GM12874 (cell line): Measurements from ENCODE around the gene PTMS.

Experiments
- TF ChIP-seq, protein P1 (sequence below): IDR thresholded peaks from 2 replicates; pipeline ENCODE4 v1.5.1; 2011; ENCODE audit warnings: low read depth, mild to moderate bottlenecking, control low read depth, low read length, moderate library complexity; ENCODE audit not compliant: insufficient read depth

Gene PTMS

DNA sequence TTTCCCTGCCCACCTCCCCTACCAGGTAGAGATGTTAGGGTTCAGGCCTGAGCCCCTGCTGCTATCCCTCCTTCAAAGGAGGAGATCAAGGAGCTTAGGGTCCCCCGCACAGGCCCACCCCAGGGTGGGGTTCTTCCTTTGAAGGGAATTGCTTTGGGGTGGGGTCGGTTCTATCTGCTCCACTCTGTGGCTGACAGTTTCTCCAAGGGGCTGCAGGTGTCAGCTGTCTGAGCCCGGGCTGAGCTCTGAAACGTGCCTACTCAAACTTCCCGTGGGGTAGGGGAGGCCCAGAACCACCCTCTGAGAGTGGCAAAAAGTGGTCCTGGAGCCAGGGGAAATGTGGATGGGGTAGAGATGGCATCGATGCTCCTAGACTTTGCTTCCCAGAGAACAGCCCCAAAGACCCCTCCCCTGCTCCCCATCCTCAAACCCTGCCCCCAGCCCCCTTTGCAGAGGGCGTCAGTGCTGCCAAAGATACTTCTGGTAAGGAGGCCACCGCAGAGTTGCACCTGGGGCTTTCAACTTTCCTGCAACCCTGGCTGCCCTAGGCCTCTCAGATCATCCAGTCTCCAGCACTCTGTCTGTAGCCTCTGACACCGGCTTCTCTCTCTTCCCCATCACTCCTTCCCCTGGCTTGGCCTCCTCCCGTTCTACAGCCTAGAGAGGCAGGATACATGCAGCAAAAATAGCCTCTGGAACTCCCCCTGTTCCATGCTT is 16.8 kb downstream of the PTMS start:
- TF ChIP-seq, protein P1, sequence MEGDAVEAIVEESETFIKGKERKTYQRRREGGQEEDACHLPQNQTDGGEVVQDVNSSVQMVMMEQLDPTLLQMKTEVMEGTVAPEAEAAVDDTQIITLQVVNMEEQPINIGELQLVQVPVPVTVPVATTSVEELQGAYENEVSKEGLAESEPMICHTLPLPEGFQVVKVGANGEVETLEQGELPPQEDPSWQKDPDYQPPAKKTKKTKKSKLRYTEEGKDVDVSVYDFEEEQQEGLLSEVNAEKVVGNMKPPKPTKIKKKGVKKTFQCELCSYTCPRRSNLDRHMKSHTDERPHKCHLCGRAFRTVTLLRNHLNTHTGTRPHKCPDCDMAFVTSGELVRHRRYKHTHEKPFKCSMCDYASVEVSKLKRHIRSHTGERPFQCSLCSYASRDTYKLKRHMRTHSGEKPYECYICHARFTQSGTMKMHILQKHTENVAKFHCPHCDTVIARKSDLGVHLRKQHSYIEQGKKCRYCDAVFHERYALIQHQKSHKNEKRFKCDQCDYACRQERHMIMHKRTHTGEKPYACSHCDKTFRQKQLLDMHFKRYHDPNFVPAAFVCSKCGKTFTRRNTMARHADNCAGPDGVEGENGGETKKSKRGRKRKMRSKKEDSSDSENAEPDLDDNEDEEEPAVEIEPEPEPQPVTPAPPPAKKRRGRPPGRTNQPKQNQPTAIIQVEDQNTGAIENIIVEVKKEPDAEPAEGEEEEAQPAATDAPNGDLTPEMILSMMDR, result no peak

DNA sequence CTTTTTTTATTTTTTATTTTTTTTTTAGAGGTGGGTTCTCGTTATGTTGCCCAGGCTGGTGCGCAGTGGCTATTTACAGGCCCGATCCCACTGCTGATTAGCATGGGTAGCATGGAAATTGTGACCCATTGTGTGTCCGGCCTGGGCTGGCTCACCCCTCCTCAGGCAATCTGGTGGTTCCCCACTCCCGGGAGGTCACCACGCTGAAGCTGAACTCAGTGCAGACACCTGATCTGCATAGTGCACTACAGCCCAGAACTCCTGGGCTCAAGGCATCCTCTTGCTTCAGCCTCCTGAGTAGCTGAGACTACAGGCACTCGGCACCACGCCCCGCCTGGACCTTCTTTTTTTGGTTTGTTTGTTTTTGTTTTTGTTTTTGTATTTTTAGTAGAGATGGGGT is 17.7 kb downstream of the PTMS start:
- TF ChIP-seq, protein P1, result no peak

DNA sequence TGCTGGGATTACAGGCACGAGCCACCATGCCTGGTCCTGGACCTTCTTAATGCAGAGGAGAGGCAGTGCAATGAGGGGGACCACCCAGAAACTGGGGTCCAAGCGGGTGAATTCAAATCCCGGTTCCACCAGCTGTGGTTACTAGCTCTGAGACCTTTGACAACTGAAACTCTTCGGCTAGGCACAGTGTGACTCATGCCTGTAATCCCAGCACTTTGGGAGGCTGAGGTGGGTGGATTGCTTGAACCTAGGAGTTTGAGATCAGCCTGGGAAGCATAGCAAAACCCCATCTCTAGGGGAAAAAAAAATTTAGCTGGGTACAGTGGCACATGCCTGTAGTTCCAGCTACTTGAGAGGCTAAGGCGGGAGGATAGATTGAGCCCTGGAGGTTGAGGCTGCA is 18.1 kb downstream of the PTMS start:
- TF ChIP-seq, protein P1, result no peak

DNA sequence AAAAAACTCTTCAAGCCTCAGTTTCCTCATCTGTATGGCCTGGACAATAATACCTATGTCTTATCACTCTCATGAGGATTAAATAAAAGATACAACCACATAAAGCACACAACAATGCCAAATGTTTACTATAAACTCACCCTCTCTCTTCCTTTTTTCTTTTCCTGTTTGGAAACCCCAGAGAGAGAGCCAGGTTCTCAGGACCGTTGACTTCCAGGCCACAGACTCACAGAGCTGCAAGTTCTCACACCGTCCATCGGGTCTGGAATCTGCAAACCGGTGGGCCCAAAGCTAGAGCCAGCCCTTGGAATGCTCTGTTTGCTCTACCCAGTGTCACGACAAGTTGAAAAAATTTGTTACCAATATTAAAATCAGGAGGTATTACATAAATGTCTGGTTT is 18.6 kb downstream of the PTMS start:
- TF ChIP-seq, protein P1, result no peak

DNA sequence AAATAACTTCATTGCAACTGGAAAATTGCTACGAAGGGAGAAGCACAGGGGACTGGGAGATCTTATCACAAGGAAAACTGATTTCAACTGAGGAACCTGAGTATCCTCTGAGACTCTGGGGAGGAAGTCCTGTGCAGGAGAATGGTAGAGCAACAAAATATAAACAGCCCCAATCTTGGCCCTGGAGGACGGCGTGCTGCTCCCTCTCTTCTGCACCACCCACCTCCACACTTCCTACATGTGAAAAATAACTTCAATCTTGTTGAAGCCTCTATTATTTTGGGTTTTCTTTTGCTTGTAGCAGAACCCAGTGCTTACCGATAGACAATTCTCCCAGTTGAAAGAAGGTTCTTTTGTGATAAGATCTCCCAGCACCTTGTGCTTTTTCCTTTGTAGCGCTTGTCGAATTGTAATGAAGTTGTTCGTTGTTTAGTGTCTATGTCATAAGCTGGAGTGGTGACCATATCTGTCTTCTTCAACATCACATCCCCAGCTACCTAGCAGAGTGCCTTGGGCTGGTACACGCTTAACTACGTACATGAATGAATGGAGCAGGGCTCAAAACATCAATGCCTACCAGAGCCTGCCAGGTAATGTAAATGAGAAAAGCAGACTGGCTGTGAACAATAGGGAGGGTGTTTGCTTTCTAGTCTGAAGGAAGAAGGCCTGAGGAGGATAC is 20.4 kb downstream of the PTMS start:
- TF ChIP-seq, protein P1, result no peak

DNA sequence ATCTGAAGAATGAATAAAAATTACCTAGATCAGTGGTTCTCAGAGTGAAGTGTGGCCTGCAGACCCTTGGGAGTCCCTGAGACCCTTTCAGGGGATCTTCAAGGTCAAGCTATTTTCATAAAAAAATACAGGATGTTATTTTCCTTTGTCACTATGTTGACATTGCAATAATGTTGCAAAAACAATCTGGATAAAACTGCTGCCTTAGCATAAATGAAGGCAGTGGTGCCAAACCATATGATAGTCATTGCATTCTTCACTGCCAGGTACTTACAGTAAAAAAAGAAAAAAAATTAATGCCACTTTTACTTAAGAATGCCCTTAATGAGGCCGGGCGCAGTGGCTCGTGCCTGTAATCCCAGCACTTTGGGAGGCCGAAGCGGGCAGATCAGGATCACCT is 21.1 kb downstream of the PTMS start:
- TF ChIP-seq, protein P1, result no peak

DNA sequence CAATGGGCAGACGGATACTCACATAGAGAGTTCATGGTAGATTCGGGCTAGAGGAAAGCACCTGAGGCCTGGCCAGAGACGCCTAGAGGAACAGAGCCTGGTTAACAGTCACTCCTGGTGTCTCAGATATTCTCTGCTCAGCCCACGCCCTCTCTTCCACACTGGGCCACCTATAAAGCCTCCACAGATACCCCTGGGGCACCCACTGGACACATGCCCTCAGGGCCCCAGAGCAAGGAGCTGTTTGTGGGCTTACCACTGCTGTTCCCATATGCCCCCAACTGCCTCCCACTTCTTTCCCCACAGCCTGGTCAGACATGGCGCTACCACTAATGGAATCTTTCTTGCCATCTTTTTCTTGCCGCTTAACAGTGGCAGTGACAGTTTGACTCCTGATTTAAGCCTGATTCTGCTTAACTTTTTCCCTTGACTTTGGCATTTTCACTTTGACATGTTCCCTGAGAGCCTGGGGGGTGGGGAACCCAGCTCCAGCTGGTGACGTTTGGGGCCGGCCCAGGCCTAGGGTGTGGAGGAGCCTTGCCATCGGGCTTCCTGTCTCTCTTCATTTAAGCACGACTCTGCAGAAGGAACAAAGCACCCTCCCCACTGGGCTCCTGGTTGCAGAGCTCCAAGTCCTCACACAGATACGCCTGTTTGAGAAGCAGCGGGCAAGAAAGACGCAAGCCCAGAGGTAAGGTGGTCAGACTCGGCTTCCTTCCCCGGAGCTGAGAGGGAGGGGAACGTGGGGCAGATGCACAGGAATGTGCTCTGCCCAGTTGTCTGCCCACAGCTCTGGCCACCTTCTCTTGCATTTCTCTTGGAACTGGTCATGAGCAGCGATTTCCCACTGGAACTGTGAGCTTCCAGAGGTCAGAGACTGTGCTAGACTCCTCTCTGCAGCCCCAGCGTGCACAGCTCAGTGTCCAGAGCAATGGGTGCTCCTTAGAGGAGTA is 23.1 kb downstream of the PTMS start, which contains the start of gene CD4:
TSS of gene CD4 (plus strand) at position 557 of the 953 bp plus-strand sequence. CDS start 10,611 bp downstream, outside the sequence.
- TF ChIP-seq, protein P1, result no peak
